HepG2 (cell line): ENCODE measurements around the gene RPS6KA2. TPM values are rescaled to one million over a fixed set of nuclear protein-coding genes. Genes with fewer than 3 reads are reported as not detected.

ENCODE experiments used
- ATAC-seq: fragments of 200-7000 bp; cut with Tn5 transposase; 3 replicates; pipeline ENCODE4 v1.9.1; 2020; ENCODE audit warnings: mild to moderate bottlenecking, moderate library complexity
- BruUV-seq: library from RNA; stranded (reverse); fragments of 400-500 nt; replicated peaks from 2 replicates; lab custom pipeline; 2021; lab: Mats Ljungman, UMichigan
- CTCF ChIA-PET: fragments of 300-600 bp; formaldehyde crosslinking; extraction: SDS; loops from one replicate; lab custom pipeline; 2021; ENCODE audit warnings: low total read pairs, inconsistent platforms, low intra/inter-chr PET ratio; lab: Yijun Ruan, JAX
- POLR2A ChIA-PET: fragments of 350-600 bp; sonication (Branson Sonifier 250); formaldehyde crosslinking; loops from one replicate; lab custom pipeline; 2020; ENCODE audit warnings: antibody characterized with exemption, inconsistent platforms; lab: Yijun Ruan, JAX
- DNase-seq: peaks from one replicate; pipeline ENCODE4 v3.0.0-alpha.2; 2015; ENCODE audit warnings: low spot score
- FAIRE-seq: peaks from 3 replicates; lab custom pipeline; 2011; peaks lifted over from hg19 to GRCh38; lab: Jason Lieb, UNC
- H2AFZ ChIP-seq: one replicate; pipeline ENCODE4 v1.6.1; 2011; ENCODE audit warnings: low read length, inconsistent platforms
- H3K27ac ChIP-seq: fragments of 300-600 bp; 3 replicates; pipeline ENCODE4 v1.8.0; 2011; ENCODE audit warnings: mixed run types, mild to moderate bottlenecking, mixed read lengths, low read length, inconsistent platforms; ENCODE audit not compliant: insufficient read depth; ENCODE audit errors: extremely low read length
- H3K27me3 ChIP-seq, 2 experiments: fragments of 200-600 bp in 1 of 2; 2 replicates in 1 of 2; 3 replicates in 1 of 2; pipeline versions ENCODE4 v1.6.0 to v1.8.0; 2011; ENCODE audit warnings: low read length in 2 of 2, mild to moderate bottlenecking in 2 of 2, moderate library complexity in 2 of 2, inconsistent platforms in 1 of 2; ENCODE audit not compliant: insufficient read depth in 2 of 2, control insufficient read depth in 1 of 2
- H3K36me3 ChIP-seq, 2 experiments: fragments of 200-600 bp in 1 of 2; replicated peaks in 1 of 2; 2 replicates in 1 of 2; 3 replicates in 1 of 2; pipeline versions ENCODE4 v1.5.1 to v1.8.0; 2011; ENCODE audit warnings: low read length in 2 of 2, inconsistent platforms in 1 of 2; ENCODE audit not compliant: insufficient read depth in 2 of 2, control insufficient read depth in 1 of 2
- H3K4me1 ChIP-seq: 2 replicates; pipeline ENCODE4 v1.5.1; 2012; ENCODE audit warnings: low read length, inconsistent platforms; ENCODE audit not compliant: insufficient read depth
- H3K4me2 ChIP-seq: 2 replicates; pipeline ENCODE4 v1.6.0; 2011; ENCODE audit warnings: low read depth, low read length, inconsistent platforms
- H3K4me3 ChIP-seq, 3 experiments: fragments of 200-600 bp in 1 of 3; sonication (generic), shearing (Covaris generic) in 1 of 3; replicated peaks in 1 of 3; 2 replicates each; pipeline ENCODE4 v1.5.1; 2011 to 2016; ENCODE audit warnings: low read length in 3 of 3, inconsistent platforms in 2 of 3, low read depth in 2 of 3, mild to moderate bottlenecking in 2 of 3, control low read depth in 1 of 3, mixed read lengths in 1 of 3; ENCODE audit not compliant: insufficient read depth in 1 of 3
- H3K79me2 ChIP-seq: one replicate; pipeline ENCODE4 v1.6.1; 2011; ENCODE audit warnings: low read length, inconsistent platforms; ENCODE audit not compliant: insufficient read depth
- H3K9ac ChIP-seq: 2 replicates; pipeline ENCODE4 v1.6.0; 2011; ENCODE audit warnings: mild to moderate bottlenecking, low read depth, low read length, inconsistent platforms; ENCODE audit not compliant: insufficient read depth
- H3K9me3 ChIP-seq: 2 replicates; pipeline ENCODE4 v1.5.1; 2012; ENCODE audit warnings: mild to moderate bottlenecking, low read length
- H4K20me1 ChIP-seq: 2 replicates; pipeline ENCODE4 v1.6.0; 2011; ENCODE audit warnings: inconsistent platforms, mild to moderate bottlenecking, low read length, moderate library complexity; ENCODE audit not compliant: insufficient read depth
- ATF7-NPFF ChIP-seq: sonication (generic); formaldehyde crosslinking; IDR thresholded peaks from 2 replicates; pipeline ENCODE4 v1.8.1; 2023; ENCODE audit warnings: mild to moderate bottlenecking, low read depth, missing genetic modification reagents, moderate library complexity
- ELF4 ChIP-seq: sonication (generic); formaldehyde crosslinking; IDR thresholded peaks from 2 replicates; pipeline ENCODE4 v1.5.0; 2020; ENCODE audit warnings: missing genetic modification reagents, mild to moderate bottlenecking, moderate library complexity, borderline replicate concordance
- IRX3 ChIP-seq: sonication (generic); formaldehyde crosslinking; IDR thresholded peaks from 2 replicates; pipeline ENCODE4 v1.8.1; 2023; ENCODE audit warnings: mild to moderate bottlenecking, low read depth, missing genetic modification reagents, borderline replicate concordance
- KLF11 ChIP-seq: IDR thresholded peaks from 2 replicates; pipeline ENCODE4 v1.6.1; 2016; ENCODE audit warnings: missing compliant biosample characterization
- MED13 ChIP-seq: sonication (generic); formaldehyde crosslinking; IDR thresholded peaks from 2 replicates; pipeline ENCODE4 v1.5.0; 2020; ENCODE audit warnings: missing genetic modification reagents
- MTA1 ChIP-seq: sonication (generic); formaldehyde crosslinking; IDR thresholded peaks from 2 replicates; pipeline ENCODE4 v1.4.0; 2020; ENCODE audit warnings: missing genetic modification reagents, mild to moderate bottlenecking, borderline replicate concordance
- MXI1 ChIP-seq: IDR thresholded peaks from 3 replicates; pipeline ENCODE4 v1.6.1; 2012; ENCODE audit warnings: low read depth, low read length, inconsistent platforms, borderline replicate concordance
- RNF2 ChIP-seq: fragments of 450-650 bp; conservative IDR thresholded peaks from 2 replicates; pipeline ENCODE4 v1.6.1; 2016; ENCODE audit warnings: low read depth
- SMYD3 ChIP-seq: sonication (generic); formaldehyde crosslinking; IDR thresholded peaks from 2 replicates; pipeline ENCODE4 v1.8.1; 2023; ENCODE audit warnings: mild to moderate bottlenecking, missing genetic modification reagents
- SOX6 ChIP-seq, 2 experiments: fragments of 450-650 bp in 1 of 2; sonication (generic) in 1 of 2; formaldehyde crosslinking in 1 of 2; IDR thresholded peaks; 2 replicates each; pipeline versions ENCODE4 v1.4.0 to v1.6.1; 2017 to 2020; ENCODE audit warnings: antibody characterized with exemption in 1 of 2, mild to moderate bottlenecking in 1 of 2, missing genetic modification reagents in 1 of 2
- SRSF1 ChIP-seq: fragments of 200-400 bp; formaldehyde crosslinking; optimal IDR thresholded peaks from 2 replicates; pipeline ENCODE3; 2017; ENCODE audit warnings: mild to moderate bottlenecking, low read depth, low read length, moderate library complexity
- TGIF2 ChIP-seq: IDR thresholded peaks from 2 replicates; pipeline ENCODE4 v1.6.1; 2016; ENCODE audit warnings: control low read depth, missing compliant biosample characterization
- ZFAT ChIP-seq: sonication (generic); formaldehyde crosslinking; conservative IDR thresholded peaks from 2 replicates; pipeline ENCODE4 v1.8.1; 2023; ENCODE audit warnings: missing genetic modification reagents, inconsistent platforms
- ZKSCAN1 ChIP-seq: fragments of 150-350 bp; IDR thresholded peaks from 2 replicates; pipeline ENCODE4 v1.6.1; 2014; ENCODE audit warnings: low read length
- ZNF326 ChIP-seq: sonication (generic); formaldehyde crosslinking; IDR thresholded peaks from 2 replicates; pipeline ENCODE4 v1.4.0; 2020; ENCODE audit warnings: missing genetic modification reagents, borderline replicate concordance
- WGBS: methylation state at CpG from one replicate; pipeline ENCODE4 v1.1.6; 2017; ENCODE audit warnings: low lambda C conversion rate; 5-methylcytosine and 5-hydroxymethylcytosine counted together
- in situ Hi-C: cut with HindIII; loops from 2 replicates; pipeline ENCODE4 v1.10.0; 2017; ENCODE audit warnings: low pct_unique_long_range_greater_than_20kb; ENCODE audit not compliant: extremely low pct_ligation_motif_present
- intact Hi-C: fragments of 100-400 bp; cut with micrococcal nuclease; formaldehyde crosslinking; loops from one replicate; pipeline ENCODE4 v1.10.0; 2022; ENCODE audit not compliant: unreplicated experiment
- polyA plus RNA-seq, 8 experiments: library from polyadenylated mRNA; depleted of rRNA in 3 of 8; stranded (reverse) in 7 of 8; unstranded in 1 of 8; fragments of >200 nt; fragmentation: Illumina TruSeq in 4 of 8; extraction: Trizol in 4 of 8; gene quantifications; 2 replicates each; pipeline versions ENCODE4 v1.2.1 to v1.2.3, GENCODE V29; 2011 to 2016; ENCODE audit warnings: low read depth in 4 of 8, missing spikeins in 1 of 8, mixed read lengths in 1 of 8; ENCODE audit not compliant: insufficient read depth in 1 of 8
- total RNA-seq, 5 experiments: library from RNA; depleted of rRNA; stranded (reverse); fragments of >200 nt; fragmentation: Illumina TruSeq; extraction: Trizol; gene quantifications; 2 replicates each; pipeline ENCODE4 v1.2.3, GENCODE V29; 2016; ENCODE audit warnings: low read depth in 1 of 5
- TF ChIP-seq, protein P1 (sequence below): sonication (generic); formaldehyde crosslinking; IDR thresholded peaks from 2 replicates; pipeline ENCODE4 v1.4.0; 2020; ENCODE audit warnings: missing genetic modification reagents
- TF ChIP-seq, protein P2 (sequence below), 2 experiments: sonication (generic) in 1 of 2; formaldehyde crosslinking in 1 of 2; IDR thresholded peaks; 2 replicates each; pipeline versions ENCODE4 v1.4.0 to v1.6.1; 2018 to 2020; ENCODE audit warnings: missing genetic modification reagents in 2 of 2, borderline replicate concordance in 1 of 2, low read depth in 1 of 2, mild to moderate bottlenecking in 1 of 2, missing biosample characterization in 1 of 2

Gene RPS6KA2
- total and polyA plus RNA-seq, 2 of the 13 experiments (the other 11 are each of a cell fraction or from before 2014, with no cell fraction given), result 0.22 to 0.38 TPM

DNA sequence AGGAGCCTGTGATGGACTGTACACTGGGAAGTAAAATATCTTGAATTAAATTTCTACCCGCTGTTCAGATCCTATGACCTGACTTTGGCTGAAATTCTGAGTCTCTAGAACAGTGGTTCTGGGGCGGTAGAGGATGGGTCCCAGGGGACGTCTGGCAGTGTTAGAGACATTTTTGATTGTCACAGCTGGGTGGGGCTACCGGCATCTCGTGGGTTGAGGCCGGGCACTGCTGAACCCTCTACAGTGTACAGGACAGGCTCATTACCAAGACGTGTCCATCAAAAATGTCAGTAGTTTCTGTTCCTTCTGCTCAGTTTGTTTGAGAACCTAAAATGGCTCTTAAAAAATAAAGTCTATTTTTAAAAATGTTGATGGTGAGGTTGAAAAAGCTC lies 11.5 kb upstream of the RPS6KA2 start (continued):
- no peak for TF ChIP-seq MTA1
- no peak for TF ChIP-seq SOX6 (IDR thresholded peaks at IDR 0.05)
- TF ChIP-seq SOX6 (CRISPR knock-in tag; IDR thresholded peaks at IDR 0.05), result no peak
- no peak for TF ChIP-seq ELF4
- TF ChIP-seq SRSF1, result no peak
- TF ChIP-seq KLF11 (CRISPR knock-in tag), result no peak
- no peak for TF ChIP-seq MXI1
- no peak for TF ChIP-seq ZKSCAN1
- TF ChIP-seq, protein P1, sequence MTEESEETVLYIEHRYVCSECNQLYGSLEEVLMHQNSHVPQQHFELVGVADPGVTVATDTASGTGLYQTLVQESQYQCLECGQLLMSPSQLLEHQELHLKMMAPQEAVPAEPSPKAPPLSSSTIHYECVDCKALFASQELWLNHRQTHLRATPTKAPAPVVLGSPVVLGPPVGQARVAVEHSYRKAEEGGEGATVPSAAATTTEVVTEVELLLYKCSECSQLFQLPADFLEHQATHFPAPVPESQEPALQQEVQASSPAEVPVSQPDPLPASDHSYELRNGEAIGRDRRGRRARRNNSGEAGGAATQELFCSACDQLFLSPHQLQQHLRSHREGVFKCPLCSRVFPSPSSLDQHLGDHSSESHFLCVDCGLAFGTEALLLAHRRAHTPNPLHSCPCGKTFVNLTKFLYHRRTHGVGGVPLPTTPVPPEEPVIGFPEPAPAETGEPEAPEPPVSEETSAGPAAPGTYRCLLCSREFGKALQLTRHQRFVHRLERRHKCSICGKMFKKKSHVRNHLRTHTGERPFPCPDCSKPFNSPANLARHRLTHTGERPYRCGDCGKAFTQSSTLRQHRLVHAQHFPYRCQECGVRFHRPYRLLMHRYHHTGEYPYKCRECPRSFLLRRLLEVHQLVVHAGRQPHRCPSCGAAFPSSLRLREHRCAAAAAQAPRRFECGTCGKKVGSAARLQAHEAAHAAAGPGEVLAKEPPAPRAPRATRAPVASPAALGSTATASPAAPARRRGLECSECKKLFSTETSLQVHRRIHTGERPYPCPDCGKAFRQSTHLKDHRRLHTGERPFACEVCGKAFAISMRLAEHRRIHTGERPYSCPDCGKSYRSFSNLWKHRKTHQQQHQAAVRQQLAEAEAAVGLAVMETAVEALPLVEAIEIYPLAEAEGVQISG (CRISPR knock-in tag), result no peak
- TF ChIP-seq IRX3 (CRISPR knock-in tag), result no peak
- TF ChIP-seq ATF7-NPFF, result no peak

DNA sequence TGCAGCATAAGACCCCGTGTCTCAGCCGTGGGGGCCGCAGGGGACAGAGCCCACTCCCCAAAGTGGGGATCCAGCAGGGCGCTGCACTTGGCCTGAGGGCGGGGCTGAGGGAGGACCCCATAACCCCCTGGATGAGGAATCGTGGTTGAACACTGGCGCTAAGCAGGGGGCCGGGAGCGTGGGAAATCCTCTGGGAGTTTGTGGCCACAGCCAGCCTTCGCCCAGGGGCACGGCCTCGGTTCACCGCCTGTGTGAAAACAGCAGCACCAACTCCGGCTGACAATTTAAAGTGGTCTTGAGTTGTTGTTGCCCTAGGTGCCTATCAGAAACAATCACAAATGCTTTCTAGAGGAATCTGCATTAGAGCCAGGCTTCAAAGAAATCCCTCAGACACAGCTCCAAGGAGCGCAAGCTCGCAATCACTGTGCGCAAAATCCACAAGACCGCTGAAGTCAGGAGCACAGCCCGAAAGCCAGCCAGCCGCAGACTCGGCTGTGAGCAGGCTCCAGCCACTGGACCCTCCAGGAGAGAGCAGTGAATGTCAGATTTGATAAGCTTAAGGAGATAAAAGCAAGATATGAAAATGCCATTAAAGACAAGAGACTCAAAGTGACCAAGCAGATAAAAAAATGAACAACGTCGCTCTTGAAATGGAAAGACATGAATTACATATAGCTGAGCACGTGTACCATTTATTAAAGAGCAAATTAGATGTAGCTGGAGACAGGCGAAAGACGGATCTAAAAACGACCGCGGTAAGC lies 10.9 kb upstream of the RPS6KA2 start:
- Histone ChIP-seq H4K20me1 (no peaks in the 10 kb centered on the region; the same call in 1 of the 2 replicates), H3K4me1 (no peaks in the 10 kb centered on the region), H3K79me2 (no peaks in the 10 kb centered on the region), H3K4me2 (no peak overlapping the region), H2AFZ (no peak overlapping the region), H3K9me3 (no peaks in the 10 kb centered on the region), H3K27ac (no peak overlapping the region), H3K4me3 (no peak overlapping the region), H3K27me3 (peaks cover 8 to 79% of the 10 kb centered on the region in 2 experiments; a peak in 4 of 5 replicates), H3K9ac (no peak overlapping the region), H3K36me3 (no peaks in the 10 kb centered on the region)
- in situ Hi-C loops, result no loop called here
- ATAC-seq, result no peak
- no TSS peak for BruUV-seq
- TF ChIP-seq RNF2, result no peak
- TF ChIP-seq, protein P2, sequence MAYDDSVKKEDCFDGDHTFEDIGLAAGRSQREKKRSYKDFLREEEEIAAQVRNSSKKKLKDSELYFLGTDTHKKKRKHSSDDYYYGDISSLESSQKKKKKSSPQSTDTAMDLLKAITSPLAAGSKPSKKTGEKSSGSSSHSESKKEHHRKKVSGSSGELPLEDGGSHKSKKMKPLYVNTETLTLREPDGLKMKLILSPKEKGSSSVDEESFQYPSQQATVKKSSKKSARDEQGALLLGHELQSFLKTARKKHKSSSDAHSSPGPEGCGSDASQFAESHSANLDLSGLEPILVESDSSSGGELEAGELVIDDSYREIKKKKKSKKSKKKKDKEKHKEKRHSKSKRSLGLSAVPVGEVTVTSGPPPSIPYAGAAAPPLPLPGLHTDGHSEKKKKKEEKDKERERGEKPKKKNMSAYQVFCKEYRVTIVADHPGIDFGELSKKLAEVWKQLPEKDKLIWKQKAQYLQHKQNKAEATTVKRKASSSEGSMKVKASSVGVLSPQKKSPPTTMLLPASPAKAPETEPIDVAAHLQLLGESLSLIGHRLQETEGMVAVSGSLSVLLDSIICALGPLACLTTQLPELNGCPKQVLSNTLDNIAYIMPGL (CRISPR knock-in tag; IDR thresholded peaks at IDR 0.05; ENCODE audit: borderline replicate concordance in 1 of 2, low read depth in 1 of 2), result no peak
- no peak for TF ChIP-seq SMYD3 (CRISPR knock-in tag)
- TF ChIP-seq TGIF2, result no peak
- TF ChIP-seq MED13 (CRISPR knock-in tag), result no peak
- TF ChIP-seq ZNF326 (CRISPR knock-in tag), result no peak
- no peak for TF ChIP-seq ZFAT (CRISPR knock-in tag)
- WGBS, result 49% methylated on average over 20 of the region's 29 CpGs
- FAIRE-seq, result no peak
- DNase-seq, result no peak
- CTCF ChIA-PET, result no interaction called here
- POLR2A ChIA-PET, result no interaction called here
- intact Hi-C loops, result no loop called here
